Fibroblast of lung (primary cell): ENCODE results near the gene ST6GALNAC6.

Experiments used
- EZH2 ChIP-seq: IDR thresholded peaks from 2 replicates; pipeline ENCODE4 v1.5.1; 2012; ENCODE audit warnings: low read length, control low read depth, mild to moderate bottlenecking; ENCODE audit errors: missing control alignments
- TF ChIP-seq, protein P1 (sequence below), 2 donors: IDR thresholded peaks in 1 of 2; conservative IDR thresholded peaks in 1 of 2; 1 replicate in 1 of 2; 2 replicates in 1 of 2; pipeline ENCODE4 v1.5.1; 2011 to 2012; ENCODE audit warnings: low read length in 2 of 2, control low read depth in 1 of 2, inconsistent platforms in 1 of 2, low read depth in 1 of 2, mild to moderate bottlenecking in 1 of 2

DNA sequence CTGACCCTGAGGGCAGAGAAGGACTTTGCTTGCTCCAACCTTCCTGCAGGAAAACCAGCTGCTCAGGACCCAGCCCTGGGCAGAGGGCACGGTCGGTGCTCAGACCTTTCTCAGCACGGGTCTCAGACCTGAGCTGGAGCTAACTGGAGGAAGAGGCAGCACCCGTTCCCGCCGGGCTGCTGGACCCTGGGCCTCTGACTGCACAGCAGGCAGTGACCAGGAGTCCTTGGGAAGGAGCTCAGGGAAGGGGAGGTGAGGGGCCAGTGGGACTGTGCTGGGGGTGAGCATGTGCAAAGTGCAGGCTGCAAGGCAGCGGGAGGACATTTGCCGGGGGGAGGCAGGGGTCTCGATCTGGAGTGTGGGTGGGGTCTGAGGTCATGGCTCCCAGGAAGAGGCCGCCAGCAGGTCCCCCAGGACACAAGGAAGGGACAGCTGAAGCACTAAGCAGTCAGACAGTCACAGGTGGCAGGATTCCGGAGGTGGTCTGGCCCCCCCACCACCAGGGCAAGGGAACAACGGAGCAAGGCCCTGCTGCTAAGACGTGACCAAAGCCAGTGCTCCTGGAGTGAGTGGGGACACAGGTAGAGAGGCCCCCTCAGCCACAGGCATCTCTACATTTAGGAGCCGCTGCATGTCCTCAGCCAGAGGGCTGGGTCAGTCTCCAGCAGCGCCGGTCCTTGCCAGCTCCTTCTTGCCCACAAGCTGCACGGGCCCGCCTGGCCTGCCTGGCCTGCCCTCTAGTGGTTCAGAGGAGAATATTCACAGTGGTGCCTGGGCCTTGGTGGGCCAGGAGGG, 43.0 kb upstream of the ST6GALNAC6 start:
- TF ChIP-seq EZH2: no peak
- TF ChIP-seq, protein P1, sequence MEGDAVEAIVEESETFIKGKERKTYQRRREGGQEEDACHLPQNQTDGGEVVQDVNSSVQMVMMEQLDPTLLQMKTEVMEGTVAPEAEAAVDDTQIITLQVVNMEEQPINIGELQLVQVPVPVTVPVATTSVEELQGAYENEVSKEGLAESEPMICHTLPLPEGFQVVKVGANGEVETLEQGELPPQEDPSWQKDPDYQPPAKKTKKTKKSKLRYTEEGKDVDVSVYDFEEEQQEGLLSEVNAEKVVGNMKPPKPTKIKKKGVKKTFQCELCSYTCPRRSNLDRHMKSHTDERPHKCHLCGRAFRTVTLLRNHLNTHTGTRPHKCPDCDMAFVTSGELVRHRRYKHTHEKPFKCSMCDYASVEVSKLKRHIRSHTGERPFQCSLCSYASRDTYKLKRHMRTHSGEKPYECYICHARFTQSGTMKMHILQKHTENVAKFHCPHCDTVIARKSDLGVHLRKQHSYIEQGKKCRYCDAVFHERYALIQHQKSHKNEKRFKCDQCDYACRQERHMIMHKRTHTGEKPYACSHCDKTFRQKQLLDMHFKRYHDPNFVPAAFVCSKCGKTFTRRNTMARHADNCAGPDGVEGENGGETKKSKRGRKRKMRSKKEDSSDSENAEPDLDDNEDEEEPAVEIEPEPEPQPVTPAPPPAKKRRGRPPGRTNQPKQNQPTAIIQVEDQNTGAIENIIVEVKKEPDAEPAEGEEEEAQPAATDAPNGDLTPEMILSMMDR (conservative IDR thresholded peaks at IDR 0.05 in 1 of 2, IDR thresholded peaks at IDR 0.05 in 1 of 2; ENCODE audit: low read depth in 1 of 2, low read length in 2 of 2): peak; percentile 78 to 83
